K562 (cell line): ENCODE results near the gene SERPINH1. TPM values are rescaled to one million over a fixed set of nuclear protein-coding genes. Genes with fewer than 3 reads are reported as not detected.

Experiments used
- ATAC-seq: fragments of 200-7000 bp; cut with Tn5 transposase; 3 replicates; pipeline ENCODE4 v1.9.1; 2020; ENCODE audit warnings: moderate library complexity
- BruUV-seq: library from RNA; stranded (reverse); fragments of 400-500 nt; replicated peaks from 2 replicates; lab custom pipeline; 2021; lab: Mats Ljungman, UMichigan
- CTCF ChIA-PET: fragments of 300-600 bp; formaldehyde crosslinking; extraction: SDS; loops from one replicate; lab custom pipeline; 2021; ENCODE audit warnings: low intra/inter-chr PET ratio; lab: Yijun Ruan, JAX
- POLR2A ChIA-PET: fragments of 300-600, 350-650 bp; sonication (Branson Sonifier 250); formaldehyde crosslinking; extraction: SDS; loops from one replicate; lab custom pipeline; 2021; ENCODE audit warnings: antibody characterized with exemption, inconsistent platforms; lab: Yijun Ruan, JAX
- DNase-seq, 4 experiments: peaks; one replicate each; pipeline versions ENCODE4 v3.0.0 to v3.0.0-alpha.2; 2011 to 2018; ENCODE audit warnings: low spot score in 3 of 4, mixed read lengths in 3 of 4; ENCODE audit errors: extremely low read depth in 1 of 4
- FAIRE-seq: peaks from 2 replicates; lab custom pipeline; 2011; peaks lifted over from hg19 to GRCh38; lab: Jason Lieb, UNC
- H2AFZ ChIP-seq: 2 replicates; pipeline ENCODE4 v1.6.0; 2011; ENCODE audit warnings: low read depth, low read length, control low read depth, inconsistent platforms
- H3K27ac ChIP-seq: fragments of 200-600 bp; 3 replicates; pipeline ENCODE4 v1.8.0; 2011; ENCODE audit warnings: low read depth, mild to moderate bottlenecking, control low read depth, inconsistent platforms, low read length, moderate library complexity, mixed read lengths; ENCODE audit errors: extremely low read depth
- H3K27me3 ChIP-seq, 2 experiments: fragments of 300-600 bp in 1 of 2; 2 replicates in 1 of 2; 3 replicates in 1 of 2; pipeline versions ENCODE4 v1.6.0 to v1.8.0; 2011; ENCODE audit warnings: inconsistent platforms in 2 of 2, low read length in 2 of 2, mild to moderate bottlenecking in 1 of 2, mixed read lengths in 1 of 2, moderate library complexity in 1 of 2; ENCODE audit not compliant: control insufficient read depth in 2 of 2, insufficient read depth in 2 of 2
- H3K36me3 ChIP-seq: fragments of 300-600 bp; 3 replicates; pipeline ENCODE4 v1.8.0; 2011; ENCODE audit warnings: mild to moderate bottlenecking, low read length, inconsistent platforms; ENCODE audit not compliant: control insufficient read depth, insufficient read depth
- H3K4me1 ChIP-seq, 2 experiments: fragments of 200-600 bp in 1 of 2; replicated peaks in 1 of 2; 2 replicates in 1 of 2; 3 replicates in 1 of 2; pipeline versions ENCODE4 v1.5.1 to v1.8.0; 2011; ENCODE audit warnings: inconsistent platforms in 2 of 2, low read length in 2 of 2, mild to moderate bottlenecking in 1 of 2, mixed read lengths in 1 of 2, moderate library complexity in 1 of 2; ENCODE audit not compliant: control insufficient read depth in 2 of 2, insufficient read depth in 2 of 2
- H3K4me2 ChIP-seq: 2 replicates; pipeline ENCODE4 v1.6.1; 2011; ENCODE audit warnings: low read length, control low read depth, inconsistent platforms, mixed read lengths; ENCODE audit not compliant: insufficient read depth
- H3K4me3 ChIP-seq: fragments of 200-600 bp; sonication (generic), shearing (Covaris generic); 2 replicates; pipeline ENCODE4 v1.5.1; 2016; ENCODE audit warnings: control low read depth, inconsistent platforms
- H3K79me2 ChIP-seq: fragments of 200-600 bp; 3 replicates; pipeline ENCODE4 v1.8.0; 2011; ENCODE audit warnings: low read length, inconsistent platforms; ENCODE audit not compliant: control insufficient read depth, insufficient read depth
- H3K9ac ChIP-seq, 2 experiments: 2 replicates each; pipeline versions ENCODE4 v1.6.0 to v1.6.1; 2011; ENCODE audit warnings: low read depth in 2 of 2, low read length in 2 of 2, control low read depth in 1 of 2, inconsistent platforms in 1 of 2, mild to moderate bottlenecking in 1 of 2, mixed read lengths in 1 of 2; ENCODE audit not compliant: insufficient read depth in 1 of 2
- H3K9me1 ChIP-seq: one replicate; pipeline ENCODE4 v1.6.0; 2011; ENCODE audit warnings: inconsistent platforms, mild to moderate bottlenecking, low read length, moderate library complexity; ENCODE audit not compliant: control insufficient read depth, insufficient read depth
- H3K9me3 ChIP-seq: replicated peaks from 2 replicates; pipeline ENCODE4 v1.5.1; 2011; ENCODE audit warnings: low read depth, low read length, inconsistent platforms; ENCODE audit not compliant: control insufficient read depth, insufficient read depth
- H4K20me1 ChIP-seq: replicated peaks from 2 replicates; pipeline ENCODE4 v1.6.1; 2011; ENCODE audit warnings: low read length, inconsistent platforms, mixed read lengths; ENCODE audit not compliant: control insufficient read depth, insufficient read depth
- BRD4 ChIP-seq: fragments of 200-600 bp; sonication (generic); IDR thresholded peaks from 2 replicates; pipeline ENCODE4 v1.6.1; 2017; ENCODE audit warnings: inconsistent platforms
- BRD9 ChIP-seq: fragments of 450-650 bp; IDR thresholded peaks from 2 replicates; pipeline ENCODE4 v1.6.1; 2018; ENCODE audit warnings: low read depth; ENCODE audit not compliant: partially characterized antibody
- CBFB ChIP-seq: sonication (generic); formaldehyde crosslinking; IDR thresholded peaks from 2 replicates; pipeline ENCODE4 v1.4.0; 2020; ENCODE audit warnings: mild to moderate bottlenecking, missing genetic modification reagents
- NR2C1 ChIP-seq, 2 experiments: fragments of 450-650 bp; IDR thresholded peaks; 2 replicates each; pipeline ENCODE4 v1.6.1; 2017; ENCODE audit warnings: mild to moderate bottlenecking in 2 of 2, antibody characterized with exemption in 1 of 2, inconsistent platforms in 1 of 2, missing compliant biosample characterization in 1 of 2, missing genetic modification characterization in 1 of 2
- NRF1 ChIP-seq, 2 experiments: fragments of 450-650 bp; IDR thresholded peaks in 1 of 2; conservative IDR thresholded peaks in 1 of 2; 2 replicates each; pipeline ENCODE4 v1.6.1; 2014; ENCODE audit warnings: mild to moderate bottlenecking in 2 of 2
- ZNF143 ChIP-seq: sonication (generic); formaldehyde crosslinking; IDR thresholded peaks from 2 replicates; pipeline ENCODE4 v1.9.0; 2022; ENCODE audit warnings: mild to moderate bottlenecking, missing genetic modification reagents
- WGBS: fragments of 100-300 bp; shearing (Covaris generic); methylation state at CpG from one replicate; pipeline ENCODE4 v1.1.6; 2016; ENCODE audit warnings: low coverage, mixed read lengths; ENCODE audit not compliant: insufficient coverage; ENCODE audit errors: missing lambda C conversion rate; 5-methylcytosine and 5-hydroxymethylcytosine counted together
- in situ Hi-C: fragments of 300-500 bp; cut with MboI; formaldehyde crosslinking; loops from 4 replicates; pipeline ENCODE4 v1.15.0; 2018; ENCODE audit warnings: inconsistent platforms, mixed read lengths
- intact Hi-C: fragments of 100-400 bp; cut with micrococcal nuclease; formaldehyde crosslinking; loops from 2 replicates; pipeline ENCODE4 v1.14.2; 2022
- polyA plus RNA-seq, 8 experiments: library from polyadenylated mRNA; depleted of rRNA in 4 of 8; stranded (reverse) in 5 of 8; unstranded in 3 of 8; fragments of >200 nt; fragmentation: Nextera tagmentation in 2 of 8; fragmentation: Illumina TruSeq in 1 of 8; extraction: Ambion mirVana in 2 of 8; extraction: Trizol in 1 of 8; gene quantifications; 2 replicates each; pipeline versions ENCODE4 v1.2.1 to v1.2.3, GENCODE V29; 2011 to 2014; ENCODE audit warnings: inconsistent platforms in 1 of 8, missing spikeins in 1 of 8
- total RNA-seq, 7 experiments: library from RNA; depleted of rRNA in 6 of 7; stranded (reverse); fragments of >200 nt in 6 of 7; fragmentation: Illumina TruSeq in 2 of 7; extraction: Trizol in 2 of 7; gene quantifications; 2 replicates each; pipeline versions ENCODE4 v1.2.1 to v1.2.3, GENCODE V29; 2011 to 2021; ENCODE audit warnings: low replicate concordance in 1 of 7
- TF ChIP-seq, protein P1 (sequence below), 2 experiments: fragments of 450-650 bp; IDR thresholded peaks; 2 replicates each; pipeline ENCODE4 v1.6.1; 2016; ENCODE audit warnings: mild to moderate bottlenecking in 2 of 2, borderline replicate concordance in 1 of 2, low read depth in 1 of 2, moderate library complexity in 1 of 2
- TF ChIP-seq, protein P2 (sequence below): fragments of 450-650 bp; IDR thresholded peaks from 2 replicates; pipeline ENCODE4 v1.6.1; 2017; ENCODE audit warnings: antibody characterized with exemption, mild to moderate bottlenecking

Gene SERPINH1
- total and polyA plus RNA-seq, 9 of the 15 experiments (the other 6 are each of a cell fraction or from before 2014, with no cell fraction given): 2.8 to 106 (median 67.9) TPM

DNA sequence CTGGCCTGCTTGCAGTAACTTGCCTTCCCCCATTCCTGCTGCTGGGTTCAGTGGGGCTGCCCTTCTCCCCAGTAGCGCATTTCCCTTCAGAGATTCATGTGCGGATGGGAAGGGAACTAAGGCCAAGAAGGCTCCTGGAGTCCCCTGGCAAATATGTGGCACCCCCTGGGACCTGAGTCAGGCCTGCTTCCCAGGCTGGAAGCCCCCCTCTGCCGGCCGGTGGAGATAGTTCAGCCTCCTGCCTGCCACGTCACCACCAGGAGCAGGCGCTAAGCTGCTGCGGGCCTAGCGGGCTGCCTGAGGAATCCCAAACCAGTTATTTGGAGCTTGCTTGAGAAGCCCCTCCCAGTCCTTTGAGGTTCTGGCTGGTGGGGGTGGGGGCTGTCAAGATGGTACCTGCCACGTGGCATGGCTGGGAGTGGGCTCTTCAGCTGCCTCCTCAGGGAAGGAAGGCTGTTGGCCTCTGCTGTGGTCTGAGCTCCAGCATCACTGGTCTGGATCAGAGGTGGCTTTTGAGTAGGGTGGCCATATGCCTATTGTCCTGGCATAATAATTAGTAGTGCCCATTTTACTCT, 2.0 kb downstream of the SERPINH1 start:
- 9% methylated on average over 8 of the region's 9 CpGs for WGBS
- Histone ChIP-seq H3K9me3 (no peaks in the 10 kb centered on the region), H3K9me1 (peaks cover 4% of the 10 kb centered on the region), H3K36me3 (peaks cover 52% of the 10 kb centered on the region), H2AFZ (peak overlapping the region; percentile 68), H3K9ac (peak overlapping the region; percentile 78 to 94), H4K20me1 (no peaks in the 10 kb centered on the region), H3K4me3 (peak overlapping the region; percentile 64), H3K4me1 (peaks cover 40 to 55% of the 10 kb centered on the region in 2 experiments), H3K4me2 (peak overlapping the region; percentile 88), H3K27me3 (no peaks in the 10 kb centered on the region), H3K27ac (peak overlapping the region; percentile 77), H3K79me2 (peaks cover 43% of the 10 kb centered on the region)
- ChIA-PET POLR2A (interaction anchor here (0.7 to 10.5 kb wide), 10 partner anchors 9 to 615 kb away, joined by 3 to 115 read pairs (median 4); partner anchors contain the start of genes SPCS2 and XRRA1), CTCF (interaction anchor here (1.2 kb wide), 1 partner anchor 175 kb away, joined by 3 read pairs; no protein-coding TSS in a partner anchor)
- ATAC-seq (peak; percentile 72), FAIRE-seq (peak; percentile 74), DNase-seq (peak; percentile 76 to 86 (median 80))
- BruUV-seq: no TSS peak
- in situ Hi-C loops (no loop called here), intact Hi-C loops (loop anchor here (1.0 kb wide), 1 partner anchor 17 kb away; no protein-coding TSS in a partner anchor)
- TF ChIP-seq, protein P1, sequence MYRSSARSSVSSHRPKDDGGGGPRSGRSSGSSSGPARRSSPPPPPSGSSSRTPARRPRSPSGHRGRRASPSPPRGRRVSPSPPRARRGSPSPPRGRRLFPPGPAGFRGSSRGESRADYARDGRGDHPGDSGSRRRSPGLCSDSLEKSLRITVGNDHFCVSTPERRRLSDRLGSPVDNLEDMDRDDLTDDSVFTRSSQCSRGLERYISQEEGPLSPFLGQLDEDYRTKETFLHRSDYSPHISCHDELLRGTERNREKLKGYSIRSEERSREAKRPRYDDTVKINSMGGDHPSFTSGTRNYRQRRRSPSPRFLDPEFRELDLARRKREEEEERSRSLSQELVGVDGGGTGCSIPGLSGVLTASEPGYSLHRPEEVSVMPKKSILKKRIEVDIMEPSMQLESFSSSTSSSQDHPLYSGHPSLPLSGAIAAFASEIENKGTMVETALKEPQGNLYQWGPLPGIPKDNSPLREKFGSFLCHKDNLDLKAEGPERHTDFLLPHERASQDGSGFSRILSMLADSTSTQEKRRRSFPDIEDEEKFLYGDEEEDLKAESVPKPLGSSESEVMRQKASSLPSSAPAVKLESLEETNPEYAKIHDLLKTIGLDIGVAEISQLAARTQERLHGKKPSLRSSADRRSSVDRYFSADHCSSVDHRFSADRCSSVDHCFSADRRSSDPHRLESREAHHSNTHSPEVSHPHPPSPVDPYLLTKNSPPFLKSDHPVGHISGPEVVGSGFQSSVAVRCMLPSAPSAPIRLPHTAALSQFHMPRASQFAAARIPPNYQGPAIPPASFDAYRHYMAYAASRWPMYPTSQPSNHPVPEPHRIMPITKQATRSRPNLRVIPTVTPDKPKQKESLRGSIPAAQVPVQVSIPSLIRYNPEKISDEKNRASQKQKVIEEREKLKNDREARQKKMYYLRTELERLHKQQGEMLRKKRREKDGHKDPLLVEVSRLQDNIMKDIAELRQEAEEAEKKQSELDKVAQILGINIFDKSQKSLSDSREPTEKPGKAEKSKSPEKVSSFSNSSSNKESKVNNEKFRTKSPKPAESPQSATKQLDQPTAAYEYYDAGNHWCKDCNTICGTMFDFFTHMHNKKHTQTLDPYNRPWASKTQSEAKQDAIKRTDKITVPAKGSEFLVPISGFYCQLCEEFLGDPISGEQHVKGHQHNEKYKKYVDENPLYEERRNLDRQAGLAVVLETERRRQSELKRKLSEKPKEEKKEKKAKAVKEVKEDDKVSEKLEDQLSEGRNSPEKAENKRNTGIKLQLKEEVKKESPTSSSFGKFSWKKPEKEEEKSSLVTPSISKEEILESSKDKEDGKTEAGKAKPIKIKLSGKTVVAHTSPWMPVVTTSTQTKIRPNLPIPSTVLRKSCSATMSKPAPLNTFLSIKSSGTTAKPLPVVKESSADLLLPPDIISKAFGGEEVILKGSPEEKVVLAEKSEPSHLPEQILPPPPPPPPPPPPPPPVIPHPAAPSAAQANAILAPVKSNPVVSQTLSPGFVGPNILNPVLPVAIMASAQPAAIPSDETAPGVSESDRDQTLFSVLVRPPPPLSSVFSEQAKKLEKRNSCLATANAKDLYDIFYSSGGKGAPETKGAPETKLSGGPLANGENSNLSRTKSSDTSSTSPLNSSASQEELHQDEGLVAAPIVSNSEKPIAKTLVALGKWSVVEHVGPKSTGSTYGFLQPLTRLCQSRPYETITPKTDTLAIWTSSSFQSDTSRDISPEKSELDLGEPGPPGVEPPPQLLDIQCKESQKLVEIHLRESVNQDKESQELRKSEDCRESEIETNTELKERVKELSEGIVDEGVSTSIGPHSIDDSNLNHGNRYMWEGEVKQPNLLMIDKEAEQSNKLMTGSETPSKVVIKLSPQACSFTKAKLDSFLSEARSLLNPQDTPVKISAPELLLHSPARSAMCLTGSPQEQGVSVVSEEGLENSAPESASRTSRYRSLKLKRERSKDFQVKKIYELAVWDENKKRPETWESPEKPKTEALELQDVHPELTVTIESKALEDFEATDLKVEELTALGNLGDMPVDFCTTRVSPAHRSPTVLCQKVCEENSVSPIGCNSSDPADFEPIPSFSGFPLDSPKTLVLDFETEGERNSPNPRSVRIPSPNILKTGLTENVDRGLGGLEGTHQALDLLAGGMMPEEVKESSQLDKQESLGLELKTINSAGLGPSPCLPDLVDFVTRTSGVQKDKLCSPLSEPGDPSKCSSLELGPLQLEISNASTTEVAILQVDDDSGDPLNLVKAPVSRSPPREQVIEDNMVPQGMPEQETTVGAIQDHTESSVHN (IDR thresholded peaks at IDR 0.05; ENCODE audit: borderline replicate concordance in 1 of 2, low read depth in 1 of 2): peak in 1 of 2 experiments; percentile 72; a peak in 1 of 4 replicates
- no peak for TF ChIP-seq ZNF143 (CRISPR knock-in tag)
- TF ChIP-seq NR2C1 (IDR thresholded peaks at IDR 0.05): no peak
- TF ChIP-seq NR2C1 (tag; IDR thresholded peaks at IDR 0.05): peak; percentile 33; the same call in 1 of the 2 replicates
- TF ChIP-seq BRD4: peak; percentile 57; the same call in 1 of the 2 replicates
- TF ChIP-seq, protein P2, sequence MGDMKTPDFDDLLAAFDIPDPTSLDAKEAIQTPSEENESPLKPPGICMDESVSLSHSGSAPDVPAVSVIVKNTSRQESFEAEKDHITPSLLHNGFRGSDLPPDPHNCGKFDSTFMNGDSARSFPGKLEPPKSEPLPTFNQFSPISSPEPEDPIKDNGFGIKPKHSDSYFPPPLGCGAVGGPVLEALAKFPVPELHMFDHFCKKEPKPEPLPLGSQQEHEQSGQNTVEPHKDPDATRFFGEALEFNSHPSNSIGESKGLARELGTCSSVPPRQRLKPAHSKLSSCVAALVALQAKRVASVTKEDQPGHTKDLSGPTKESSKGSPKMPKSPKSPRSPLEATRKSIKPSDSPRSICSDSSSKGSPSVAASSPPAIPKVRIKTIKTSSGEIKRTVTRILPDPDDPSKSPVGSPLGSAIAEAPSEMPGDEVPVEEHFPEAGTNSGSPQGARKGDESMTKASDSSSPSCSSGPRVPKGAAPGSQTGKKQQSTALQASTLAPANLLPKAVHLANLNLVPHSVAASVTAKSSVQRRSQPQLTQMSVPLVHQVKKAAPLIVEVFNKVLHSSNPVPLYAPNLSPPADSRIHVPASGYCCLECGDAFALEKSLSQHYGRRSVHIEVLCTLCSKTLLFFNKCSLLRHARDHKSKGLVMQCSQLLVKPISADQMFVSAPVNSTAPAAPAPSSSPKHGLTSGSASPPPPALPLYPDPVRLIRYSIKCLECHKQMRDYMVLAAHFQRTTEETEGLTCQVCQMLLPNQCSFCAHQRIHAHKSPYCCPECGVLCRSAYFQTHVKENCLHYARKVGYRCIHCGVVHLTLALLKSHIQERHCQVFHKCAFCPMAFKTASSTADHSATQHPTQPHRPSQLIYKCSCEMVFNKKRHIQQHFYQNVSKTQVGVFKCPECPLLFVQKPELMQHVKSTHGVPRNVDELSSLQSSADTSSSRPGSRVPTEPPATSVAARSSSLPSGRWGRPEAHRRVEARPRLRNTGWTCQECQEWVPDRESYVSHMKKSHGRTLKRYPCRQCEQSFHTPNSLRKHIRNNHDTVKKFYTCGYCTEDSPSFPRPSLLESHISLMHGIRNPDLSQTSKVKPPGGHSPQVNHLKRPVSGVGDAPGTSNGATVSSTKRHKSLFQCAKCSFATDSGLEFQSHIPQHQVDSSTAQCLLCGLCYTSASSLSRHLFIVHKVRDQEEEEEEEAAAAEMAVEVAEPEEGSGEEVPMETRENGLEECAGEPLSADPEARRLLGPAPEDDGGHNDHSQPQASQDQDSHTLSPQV: peak; percentile 96
- peak; percentile 69 for TF ChIP-seq BRD9
- TF ChIP-seq NRF1 (conservative IDR thresholded peaks at IDR 0.05 in 1 of 2, IDR thresholded peaks at IDR 0.05 in 1 of 2): peak; percentile 65 to 73
- 0 out of 2 replicates have a peak, but pooled peaks have one; percentile 17 for TF ChIP-seq CBFB (CRISPR knock-in tag)
